ENCODE data around the gene HHAT.

DNA sequence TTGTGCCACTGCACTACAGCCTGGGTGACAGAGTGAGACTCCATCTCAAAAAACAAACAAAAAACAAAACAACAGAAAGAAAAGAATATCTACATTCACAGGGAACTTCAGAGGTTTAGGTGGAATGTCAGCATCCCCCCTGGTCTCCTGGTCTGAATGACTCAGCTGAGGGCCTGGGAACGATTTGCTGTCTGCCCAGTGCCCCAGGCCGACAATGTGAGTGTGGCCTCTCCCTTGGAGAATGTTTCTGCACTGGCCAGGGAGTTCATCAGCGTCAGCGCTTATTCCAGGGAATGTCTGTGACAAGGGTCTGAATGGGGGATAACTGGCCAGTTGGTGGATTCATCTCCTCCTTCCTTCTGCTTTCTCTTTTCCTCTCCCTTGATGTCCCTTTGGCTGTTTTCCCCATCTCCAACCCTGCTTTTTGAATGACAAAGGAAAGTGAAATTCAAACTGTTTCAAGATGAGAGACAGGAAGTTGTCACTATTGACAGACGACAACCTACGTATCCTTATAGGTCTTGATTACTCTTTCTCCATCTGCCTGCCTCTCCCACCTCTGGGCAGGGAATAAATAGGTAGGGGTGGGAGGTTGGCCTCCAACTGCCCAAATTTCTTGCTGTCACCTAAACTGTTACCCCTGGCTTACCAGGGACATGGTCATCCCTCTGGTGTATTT is 213.1 kb downstream of the HHAT start:
- TF ChIP-seq, protein P1, sequence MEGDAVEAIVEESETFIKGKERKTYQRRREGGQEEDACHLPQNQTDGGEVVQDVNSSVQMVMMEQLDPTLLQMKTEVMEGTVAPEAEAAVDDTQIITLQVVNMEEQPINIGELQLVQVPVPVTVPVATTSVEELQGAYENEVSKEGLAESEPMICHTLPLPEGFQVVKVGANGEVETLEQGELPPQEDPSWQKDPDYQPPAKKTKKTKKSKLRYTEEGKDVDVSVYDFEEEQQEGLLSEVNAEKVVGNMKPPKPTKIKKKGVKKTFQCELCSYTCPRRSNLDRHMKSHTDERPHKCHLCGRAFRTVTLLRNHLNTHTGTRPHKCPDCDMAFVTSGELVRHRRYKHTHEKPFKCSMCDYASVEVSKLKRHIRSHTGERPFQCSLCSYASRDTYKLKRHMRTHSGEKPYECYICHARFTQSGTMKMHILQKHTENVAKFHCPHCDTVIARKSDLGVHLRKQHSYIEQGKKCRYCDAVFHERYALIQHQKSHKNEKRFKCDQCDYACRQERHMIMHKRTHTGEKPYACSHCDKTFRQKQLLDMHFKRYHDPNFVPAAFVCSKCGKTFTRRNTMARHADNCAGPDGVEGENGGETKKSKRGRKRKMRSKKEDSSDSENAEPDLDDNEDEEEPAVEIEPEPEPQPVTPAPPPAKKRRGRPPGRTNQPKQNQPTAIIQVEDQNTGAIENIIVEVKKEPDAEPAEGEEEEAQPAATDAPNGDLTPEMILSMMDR (IDR thresholded peaks at IDR 0.05): no peak
- TF ChIP-seq POLR2A (IDR thresholded peaks at IDR 0.05): no peak
- TF ChIP-seq POLR2AphosphoS5 (IDR thresholded peaks at IDR 0.05): no peak
- no peak for TF ChIP-seq EP300 (IDR thresholded peaks at IDR 0.05; ENCODE audit: low read depth)

All from transverse colon (tissue), 4 donors.